ENCODE measurements around the gene MAGI2.

- TF ChIP-seq CTCF (IDR thresholded peaks at IDR 0.05) (no peak), POLR2A (IDR thresholded peaks at IDR 0.05) (no peak)
Measured at GRCh38 chr7:78149787-78150186, 1303.7 kb downstream of the MAGI2 start.

Data from breast epithelium (tissue), 3 donors.